ENCODE measurements around the gene CLIP4. TPM values are rescaled to one million over a fixed set of nuclear protein-coding genes. Genes with fewer than 3 reads are reported as not detected.

The CLIP4 gene
- total RNA-seq, 2 experiments from 2014 or later: not detected

GRCh38 chr2:29066997-29067605, 48.1 kb upstream of the CLIP4 start:
- no peak for TF ChIP-seq EZH2phosphoT487 (IDR thresholded peaks at IDR 0.05; ENCODE audit: borderline replicate concordance, low read depth, low read length)
- TF ChIP-seq CTCF (conservative IDR thresholded peaks at IDR 0.05; ENCODE audit: low read length): no peak
- Histone ChIP-seq H3K36me3 (ENCODE audit: insufficient read depth, low read length) (no peaks in the 10 kb centered on the region), H2AFZ (ENCODE audit: low read length) (no peak overlapping the region), H3K79me2 (ENCODE audit: insufficient read depth, low read depth, low read length) (no peaks in the 10 kb centered on the region), H3K4me1 (ENCODE audit: insufficient read depth, low read length, poor library complexity, severe bottlenecking) (no peaks in the 10 kb centered on the region), H3K4me3 (ENCODE audit: low read depth, low read length, poor library complexity, severe bottlenecking) (no peak overlapping the region), H3K9me2 (ENCODE audit: insufficient read depth, low read length) (no peaks in the 10 kb centered on the region), H3K9me3 (ENCODE audit: low read length) (no peaks in the 10 kb centered on the region), H4K20me1 (ENCODE audit: insufficient read depth, low read length) (no peaks in the 10 kb centered on the region), H3K27ac (ENCODE audit: low read depth, low read length, poor library complexity, severe bottlenecking) (no peak overlapping the region), H3K4me2 (ENCODE audit: low read length) (no peak overlapping the region)
- no peak for DNase-seq (ENCODE audit: low spot score)
- CTCF ChIA-PET (ENCODE audit: unreplicated experiment): no interaction called here
- no TSS peak for BruUV-seq (replicated peaks)
- POLR2A ChIA-PET: interaction anchor here (0.5 kb wide), 1 partner anchor 1438 kb away, joined by 3 read pairs; no protein-coding TSS in a partner anchor
- intact Hi-C loops (cut with micrococcal nuclease; ENCODE audit: unreplicated experiment): no loop called here

DNA sequence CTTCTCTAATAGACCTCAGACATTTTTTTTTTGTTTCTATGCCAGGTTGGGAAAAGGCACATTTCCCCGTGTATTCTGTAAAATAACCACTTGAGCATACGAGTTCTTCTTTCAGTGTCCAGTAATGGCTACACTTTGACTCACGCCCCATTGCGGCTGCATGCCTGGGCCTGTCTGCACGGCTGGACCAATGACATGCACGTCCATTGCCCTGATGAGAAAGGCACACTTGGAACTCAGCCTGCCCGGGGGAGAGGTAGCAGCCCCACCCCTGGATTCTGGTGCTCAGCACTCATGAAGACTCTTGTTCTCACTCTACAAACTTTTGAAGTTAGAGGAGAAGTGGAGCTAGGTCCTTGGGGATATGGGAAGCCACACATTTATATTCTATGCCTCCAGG, 46.7 kb upstream of the CLIP4 start:
- H3K9me2 ChIP-seq (ENCODE audit: insufficient read depth, low read length): no peaks in the 10 kb centered on the region
- CTCF ChIA-PET (ENCODE audit: unreplicated experiment): no interaction called here
- no peaks in the 10 kb centered on the region for H3K79me2 ChIP-seq (ENCODE audit: insufficient read depth, low read depth, low read length)
- H4K20me1 ChIP-seq (ENCODE audit: insufficient read depth, low read length): no peaks in the 10 kb centered on the region
- H3K36me3 ChIP-seq (ENCODE audit: insufficient read depth, low read length): no peaks in the 10 kb centered on the region
- no peaks in the 10 kb centered on the region for H3K4me1 ChIP-seq (ENCODE audit: insufficient read depth, low read length, poor library complexity, severe bottlenecking)
- no peak for DNase-seq (ENCODE audit: low spot score)
- no TSS peak for BruUV-seq (replicated peaks)
- H2AFZ ChIP-seq (ENCODE audit: low read length): no peak overlapping the region
- no peak overlapping the region for H3K4me2 ChIP-seq (ENCODE audit: low read length)
- no peak overlapping the region for H3K27ac ChIP-seq (ENCODE audit: low read depth, low read length, poor library complexity, severe bottlenecking)
- H3K9me3 ChIP-seq (ENCODE audit: low read length): no peaks in the 10 kb centered on the region
- H3K4me3 ChIP-seq (ENCODE audit: low read depth, low read length, poor library complexity, severe bottlenecking): no peak overlapping the region
- no peak for TF ChIP-seq CTCF (conservative IDR thresholded peaks at IDR 0.05; ENCODE audit: low read length)
- no peak for TF ChIP-seq EZH2phosphoT487 (IDR thresholded peaks at IDR 0.05; ENCODE audit: borderline replicate concordance, low read depth, low read length)
- intact Hi-C loops (cut with micrococcal nuclease; ENCODE audit: unreplicated experiment): no loop called here
- POLR2A ChIA-PET: interaction anchor here (0.5 to 0.7 kb wide), 2 partner anchors 14 to 158 kb away, joined by 4 to 6 read pairs; no protein-coding TSS in a partner anchor

DNA sequence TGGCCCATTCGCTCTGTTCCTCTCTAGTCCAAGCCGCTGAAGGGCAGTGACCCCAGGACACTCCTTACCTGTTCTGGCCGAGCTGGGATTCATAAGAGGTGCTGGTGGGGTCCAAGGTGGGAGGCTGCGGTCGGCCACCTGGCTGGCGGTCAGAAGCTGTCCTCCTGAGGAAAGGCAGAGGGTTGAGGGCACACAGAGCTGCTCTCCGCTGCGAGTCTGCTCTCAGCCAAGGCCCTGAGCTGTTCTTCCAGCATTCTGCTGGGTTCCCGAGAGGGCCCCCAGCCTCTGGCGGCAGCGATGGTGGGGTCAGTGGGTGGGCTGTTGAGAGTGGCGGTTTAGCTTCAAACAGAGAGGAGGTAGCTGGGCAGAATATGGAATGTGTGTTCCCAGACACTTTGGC, 44.7 kb upstream of the CLIP4 start:
- no peak overlapping the region for H3K4me2 ChIP-seq (ENCODE audit: low read length)
- no peaks in the 10 kb centered on the region for H3K9me3 ChIP-seq (ENCODE audit: low read length)
- no peak overlapping the region for H3K27ac ChIP-seq (ENCODE audit: low read depth, low read length, poor library complexity, severe bottlenecking)
- no peaks in the 10 kb centered on the region for H4K20me1 ChIP-seq (ENCODE audit: insufficient read depth, low read length)
- no peaks in the 10 kb centered on the region for H3K9me2 ChIP-seq (ENCODE audit: insufficient read depth, low read length)
- no peak for DNase-seq (ENCODE audit: low spot score)
- no peaks in the 10 kb centered on the region for H3K36me3 ChIP-seq (ENCODE audit: insufficient read depth, low read length)
- intact Hi-C loops (cut with micrococcal nuclease; ENCODE audit: unreplicated experiment): no loop called here
- no peak for TF ChIP-seq EZH2phosphoT487 (IDR thresholded peaks at IDR 0.05; ENCODE audit: borderline replicate concordance, low read depth, low read length)
- no peak for TF ChIP-seq CTCF (conservative IDR thresholded peaks at IDR 0.05; ENCODE audit: low read length)
- ChIA-PET CTCF (ENCODE audit: unreplicated experiment) (no interaction called here), POLR2A (interaction anchor here (0.8 kb wide), 1 partner anchor 12 kb away, joined by 3 read pairs; no protein-coding TSS in a partner anchor)
- no peaks in the 10 kb centered on the region for H3K4me1 ChIP-seq (ENCODE audit: insufficient read depth, low read length, poor library complexity, severe bottlenecking)
- no peak overlapping the region for H2AFZ ChIP-seq (ENCODE audit: low read length)
- no peaks in the 10 kb centered on the region for H3K79me2 ChIP-seq (ENCODE audit: insufficient read depth, low read depth, low read length)
- H3K4me3 ChIP-seq (ENCODE audit: low read depth, low read length, poor library complexity, severe bottlenecking): no peak overlapping the region
- no TSS peak for BruUV-seq (replicated peaks)

Data from OCI-LY7 (cell line).